Glutamatergic neuron (in vitro differentiated cells): Measurements from ENCODE around the gene INIP. TPM values are rescaled to one million over a fixed set of nuclear protein-coding genes. Genes with fewer than 3 reads are reported as not detected.

Experiments
- DNase-seq: peaks from one replicate; pipeline ENCODE4 v3.0.0; 2022
- H3K27ac Mint-ChIP-seq: one replicate; pipeline ENCODE4 v1.8.0; 2020; ENCODE audit warnings: mild to moderate bottlenecking, mixed read lengths, inconsistent platforms; ENCODE audit not compliant: unreplicated experiment
- H3K27me3 Mint-ChIP-seq: one replicate; pipeline ENCODE4 v1.8.0; 2020; ENCODE audit warnings: mild to moderate bottlenecking, moderate library complexity, mixed read lengths, inconsistent platforms; ENCODE audit not compliant: unreplicated experiment
- H3K36me3 Mint-ChIP-seq: one replicate; pipeline ENCODE4 v1.8.0; 2020; ENCODE audit warnings: mild to moderate bottlenecking, mixed read lengths, inconsistent platforms; ENCODE audit not compliant: unreplicated experiment
- H3K4me1 Mint-ChIP-seq: one replicate; pipeline ENCODE4 v1.8.0; 2020; ENCODE audit warnings: mild to moderate bottlenecking, low read depth, mixed read lengths, inconsistent platforms; ENCODE audit not compliant: unreplicated experiment
- H3K4me3 Mint-ChIP-seq: one replicate; pipeline ENCODE4 v1.8.0; 2020; ENCODE audit warnings: mild to moderate bottlenecking, mixed read lengths, inconsistent platforms; ENCODE audit not compliant: unreplicated experiment
- H3K9me3 Mint-ChIP-seq: one replicate; pipeline ENCODE4 v1.8.0; 2020; ENCODE audit warnings: mild to moderate bottlenecking, moderate library complexity, mixed read lengths, inconsistent platforms; ENCODE audit not compliant: unreplicated experiment
- CTCF ChIP-seq: fragments of 200-600 bp; sonication (generic); IDR thresholded peaks from one replicate; pipeline ENCODE4 v1.5.0; 2021; ENCODE audit not compliant: partially characterized antibody, unreplicated experiment
- total RNA-seq: library from RNA; stranded (reverse); fragmentation: NEBNext Ultra II Directional; extraction: Animal tissue kit (Norgen Biotek cat#: 25700); gene quantifications from one replicate; pipeline ENCODE4 v1.2.1, GENCODE V29; 2021; ENCODE audit not compliant: unreplicated experiment

Gene INIP
- total RNA-seq, 1 donor from 2014 or later: 17.6 TPM

GRCh38 chr9:112699230-112699629 lies 18.7 kb downstream of the INIP start:
- Mint-ChIP-seq H3K4me3 (no peak overlapping the region), H3K36me3 (no peaks in the 10 kb centered on the region), H3K4me1 (no peaks in the 10 kb centered on the region), H3K27ac (no peak overlapping the region), H3K9me3 (no peaks in the 10 kb centered on the region), H3K27me3 (no peaks in the 10 kb centered on the region)
- TF ChIP-seq CTCF: no peak
- DNase-seq: no peak

- no peaks in the 10 kb centered on the region for H3K4me1 Mint-ChIP-seq
Measured at GRCh38 chr9:112696461-112696860, 21.5 kb downstream of the INIP start.

GRCh38 chr9:112694706-112695555 lies 23.0 kb downstream of the INIP start:
- no peaks in the 10 kb centered on the region for H3K27me3 Mint-ChIP-seq
- H3K9me3 Mint-ChIP-seq: no peaks in the 10 kb centered on the region
- no peaks in the 10 kb centered on the region for H3K4me1 Mint-ChIP-seq
- peaks cover 7% of the 10 kb centered on the region for H3K36me3 Mint-ChIP-seq
- no peak overlapping the region for H3K4me3 Mint-ChIP-seq
- no peak for TF ChIP-seq CTCF
- H3K27ac Mint-ChIP-seq: no peak overlapping the region
- no peak for DNase-seq

More at GRCh38 chr9:112696461-112696860, 21.5 kb downstream of the INIP start:
- Mint-ChIP-seq H3K27me3 (no peaks in the 10 kb centered on the region), H3K4me3 (no peak overlapping the region), H3K9me3 (no peaks in the 10 kb centered on the region), H3K36me3 (no peaks in the 10 kb centered on the region), H3K27ac (no peak overlapping the region)
- TF ChIP-seq CTCF: no peak
- no peak for DNase-seq

GRCh38 chr9:112689161-112689740 lies 28.7 kb downstream of the INIP start:
- peaks cover 7% of the 10 kb centered on the region for H3K36me3 Mint-ChIP-seq
- no peak for DNase-seq
- no peak for TF ChIP-seq CTCF
- no peaks in the 10 kb centered on the region for H3K9me3 Mint-ChIP-seq
- peaks cover 5% of the 10 kb centered on the region for H3K4me1 Mint-ChIP-seq
- H3K27ac Mint-ChIP-seq: no peak overlapping the region
- no peak overlapping the region for H3K4me3 Mint-ChIP-seq
- no peaks in the 10 kb centered on the region for H3K27me3 Mint-ChIP-seq
